Heart left ventricle (tissue), 13 donors: ENCODE measurements around the gene POFUT2.

Source experiments
- POLR2A ChIP-seq, 2 donors: fragments of 450-650 bp; IDR thresholded peaks; one replicate each; pipeline ENCODE4 v1.6.1; 2017; ENCODE audit warnings: antibody characterized with exemption in 2 of 2, mild to moderate bottlenecking in 2 of 2, moderate library complexity in 2 of 2
- TF ChIP-seq, protein P1 (sequence below), 12 donors: fragments of 200-600 bp; sonication (generic) in 4 of 12; IDR thresholded peaks; one replicate each; pipeline versions ENCODE4 v1.5.0 to v1.8.0; 2018 to 2022; ENCODE audit warnings: antibody characterized with exemption in 12 of 12, mild to moderate bottlenecking in 5 of 12
- donor health status: ischemic (EF 13 %, LVEDD 7.1; RV severe dilation, severe dysfunction).
- donor health status: DM: no; HTN: yes; CAD: no.
- donor health status: DM: no; HTN: no; CAD: no.
- donor health status: ischemic (EF 25% LVEDD 6.9; RV normal size, moderate dysfunction).
- donor health status: ischemic (EF 25% LVEDD 5.7; RV mildly dilated, moderate dysfunction).
- donor health status: ischemic (EF 35%, LVEDD 5.7; RV mildly dilated, moderate dysfunction).
- donor health status: nonischemic (EF 11% LVEDD 7.7; RV severe dilation, severe dysfunction).
- donor health status: DM: yes; HTN: yes; CAD: no.
- donor health status: PGD.
- donor health status: ischemic (EF 29% LVEDD 5.4; RV normal size, mild dysfunction).
- donor health status: nonischemic (EF 23%, LVEDD 6.1; RV moderate dilation, normal function).

DNA sequence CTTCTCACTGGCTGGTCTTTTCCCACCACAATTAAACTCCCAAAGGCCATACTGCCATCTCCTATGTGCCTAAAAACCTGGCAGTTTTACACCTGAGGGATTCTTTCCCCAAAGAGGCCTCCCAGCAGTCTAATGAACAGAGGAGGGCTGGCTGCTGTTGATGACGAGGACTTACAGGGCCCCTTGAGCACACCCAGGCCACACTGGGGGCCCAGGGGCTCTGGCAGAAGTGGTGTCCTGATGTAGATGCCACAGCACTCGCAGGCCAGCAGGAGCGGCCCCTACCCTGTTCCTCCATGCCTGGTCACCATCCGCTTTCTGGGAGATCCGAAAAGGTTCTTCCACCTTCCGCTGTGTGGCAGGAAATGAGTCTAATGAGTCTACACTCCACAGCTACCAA, 24.2 kb downstream of the POFUT2 start:
- TF ChIP-seq, protein P1, sequence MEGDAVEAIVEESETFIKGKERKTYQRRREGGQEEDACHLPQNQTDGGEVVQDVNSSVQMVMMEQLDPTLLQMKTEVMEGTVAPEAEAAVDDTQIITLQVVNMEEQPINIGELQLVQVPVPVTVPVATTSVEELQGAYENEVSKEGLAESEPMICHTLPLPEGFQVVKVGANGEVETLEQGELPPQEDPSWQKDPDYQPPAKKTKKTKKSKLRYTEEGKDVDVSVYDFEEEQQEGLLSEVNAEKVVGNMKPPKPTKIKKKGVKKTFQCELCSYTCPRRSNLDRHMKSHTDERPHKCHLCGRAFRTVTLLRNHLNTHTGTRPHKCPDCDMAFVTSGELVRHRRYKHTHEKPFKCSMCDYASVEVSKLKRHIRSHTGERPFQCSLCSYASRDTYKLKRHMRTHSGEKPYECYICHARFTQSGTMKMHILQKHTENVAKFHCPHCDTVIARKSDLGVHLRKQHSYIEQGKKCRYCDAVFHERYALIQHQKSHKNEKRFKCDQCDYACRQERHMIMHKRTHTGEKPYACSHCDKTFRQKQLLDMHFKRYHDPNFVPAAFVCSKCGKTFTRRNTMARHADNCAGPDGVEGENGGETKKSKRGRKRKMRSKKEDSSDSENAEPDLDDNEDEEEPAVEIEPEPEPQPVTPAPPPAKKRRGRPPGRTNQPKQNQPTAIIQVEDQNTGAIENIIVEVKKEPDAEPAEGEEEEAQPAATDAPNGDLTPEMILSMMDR (IDR thresholded peaks at IDR 0.05) = no peak
- TF ChIP-seq POLR2A (IDR thresholded peaks at IDR 0.05) = no peak
